ENCODE measurements around the gene QSOX2. TPM values are rescaled to one million over a fixed set of nuclear protein-coding genes. Genes with fewer than 3 reads are reported as not detected.

Gene QSOX2
- total RNA-seq, 2 donors from 2014 or later = 21.5 to 25.1 TPM

DNA sequence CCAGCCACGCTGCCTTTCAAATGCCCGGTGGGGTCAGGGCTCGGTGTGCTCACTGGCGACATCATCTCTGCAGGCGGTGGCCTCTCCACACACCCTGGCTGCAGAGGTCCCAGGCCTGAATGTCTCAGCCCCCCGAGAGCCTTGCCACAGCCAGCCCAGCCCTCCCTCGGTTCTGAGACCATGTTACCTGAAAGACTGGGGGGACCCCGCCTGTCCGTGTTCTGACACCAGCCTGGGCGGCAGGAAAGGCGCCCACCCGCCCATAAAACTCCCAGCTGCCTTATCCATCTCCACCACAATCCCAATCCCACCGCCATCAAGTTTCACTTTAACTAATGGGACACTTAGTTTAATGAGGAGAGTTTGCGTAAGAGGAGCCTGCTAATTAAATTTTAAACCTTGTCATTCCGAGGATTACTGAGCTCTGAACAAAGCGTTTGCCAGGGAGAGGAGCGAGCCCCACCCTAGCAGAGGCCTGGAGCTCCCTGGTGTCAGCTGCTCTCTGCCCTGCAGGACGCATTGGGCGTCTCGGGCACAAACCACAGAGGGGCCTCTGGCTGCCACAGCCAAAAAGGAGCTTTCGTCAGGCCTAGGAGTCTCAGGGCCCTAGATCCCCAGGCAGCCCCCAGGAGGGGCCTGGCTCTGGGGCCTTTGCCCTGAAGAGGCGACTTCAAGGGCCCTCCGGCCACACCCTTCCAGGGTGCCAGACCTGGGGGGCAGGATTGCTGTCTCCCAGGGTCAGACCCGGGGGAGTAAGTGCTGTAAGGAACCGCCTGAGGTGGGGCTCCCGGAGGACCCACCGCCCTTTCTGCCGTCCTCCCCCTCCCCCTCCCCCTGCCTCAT lies 56.0 kb downstream of the QSOX2 start:
- Mint-ChIP-seq H3K4me1 (ENCODE audit: low read depth) (no peaks in the 10 kb centered on the region), H3K36me3 (ENCODE audit: insufficient read depth in 2 of 2) (no peaks in the 10 kb centered on the region), H3K27ac (no peak overlapping the region), H3K9me3 (no peaks in the 10 kb centered on the region), H3K27me3 (ENCODE audit: low read depth) (peaks cover 20% of the 10 kb centered on the region), H3K4me3 (no peak overlapping the region)
- ATAC-seq (replicated peaks in 1 of 2) (no peak), DNase-seq (no peak)

DNA sequence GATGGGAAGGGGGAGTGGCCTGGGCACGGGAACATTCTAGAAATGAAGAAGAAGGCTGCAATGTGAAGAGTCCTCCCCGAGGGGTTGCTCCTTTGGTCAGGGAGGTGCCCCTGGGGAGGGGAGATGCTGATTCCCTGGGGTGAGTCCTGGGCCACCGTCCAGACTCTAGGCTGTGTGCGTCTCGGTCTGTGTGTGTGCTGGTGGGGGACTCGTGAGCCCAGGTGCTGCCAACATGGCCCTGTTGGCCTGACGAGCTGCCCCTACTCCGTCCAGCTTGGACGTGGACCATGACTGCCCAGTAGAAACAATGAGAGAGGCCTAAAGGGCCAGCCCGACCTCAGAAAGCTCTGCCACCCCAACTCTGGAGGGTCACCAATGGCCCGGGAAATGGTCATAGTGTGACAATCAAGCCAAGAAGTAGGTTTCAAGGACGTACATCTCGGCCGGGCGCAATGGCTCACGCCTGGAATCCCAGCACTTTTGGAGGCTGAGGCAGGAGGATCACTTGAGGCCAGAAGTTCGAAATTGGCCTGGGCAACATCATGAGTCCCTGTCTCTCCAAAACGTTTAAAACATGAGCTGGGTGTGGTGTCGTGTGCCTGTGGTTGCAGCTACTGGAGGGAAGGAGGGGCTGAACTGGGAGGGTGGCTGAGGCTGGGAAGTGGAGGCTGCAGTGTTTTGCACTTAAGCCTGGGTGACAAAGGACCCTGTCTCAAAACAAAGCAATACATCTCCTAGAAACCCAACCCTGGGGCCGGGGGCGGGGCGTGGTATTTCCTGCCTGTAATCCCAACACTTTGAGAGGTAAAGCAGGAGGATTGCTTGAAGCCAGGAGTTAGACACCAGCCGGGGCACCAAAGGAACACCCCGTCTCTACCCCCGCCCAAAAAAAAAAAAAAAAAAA lies 57.7 kb downstream of the QSOX2 start:
- DNase-seq (no peak), ATAC-seq (replicated peaks in 1 of 2) (no peak)
- Mint-ChIP-seq H3K27ac (no peak overlapping the region), H3K27me3 (ENCODE audit: low read depth) (peaks cover 18% of the 10 kb centered on the region), H3K4me3 (no peak overlapping the region), H3K36me3 (ENCODE audit: insufficient read depth in 2 of 2) (no peaks in the 10 kb centered on the region), H3K9me3 (no peaks in the 10 kb centered on the region), H3K4me1 (ENCODE audit: low read depth) (no peaks in the 10 kb centered on the region)

DNA sequence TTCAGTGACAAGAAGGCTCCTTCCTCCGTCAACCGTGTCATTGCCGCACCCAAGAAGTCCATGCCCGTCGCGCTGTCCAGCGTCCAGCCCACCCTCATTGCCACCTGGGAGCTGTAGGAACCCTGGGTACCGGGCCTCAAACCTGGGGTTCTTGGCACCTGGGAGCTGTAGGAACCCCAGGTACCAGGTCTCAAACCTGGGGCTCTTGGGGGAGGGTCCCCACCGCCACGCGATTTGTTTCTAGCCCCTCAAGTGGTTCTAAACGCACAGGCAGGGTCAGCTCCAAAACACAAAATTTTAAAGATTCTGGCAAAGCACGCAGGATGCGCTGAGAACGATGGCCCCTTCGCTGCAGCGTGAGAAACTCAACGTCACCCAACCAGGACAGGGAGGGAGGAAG lies 58.4 kb downstream of the QSOX2 start:
- no peak for DNase-seq
- H3K4me1 Mint-ChIP-seq (ENCODE audit: low read depth) = no peaks in the 10 kb centered on the region
- H3K4me3 Mint-ChIP-seq = no peak overlapping the region
- no peaks in the 10 kb centered on the region for H3K36me3 Mint-ChIP-seq (ENCODE audit: insufficient read depth in 2 of 2)
- H3K27ac Mint-ChIP-seq = no peak overlapping the region
- no peak for ATAC-seq (replicated peaks in 1 of 2)
- H3K27me3 Mint-ChIP-seq (ENCODE audit: low read depth) = peaks cover 18% of the 10 kb centered on the region
- no peaks in the 10 kb centered on the region for H3K9me3 Mint-ChIP-seq

DNA sequence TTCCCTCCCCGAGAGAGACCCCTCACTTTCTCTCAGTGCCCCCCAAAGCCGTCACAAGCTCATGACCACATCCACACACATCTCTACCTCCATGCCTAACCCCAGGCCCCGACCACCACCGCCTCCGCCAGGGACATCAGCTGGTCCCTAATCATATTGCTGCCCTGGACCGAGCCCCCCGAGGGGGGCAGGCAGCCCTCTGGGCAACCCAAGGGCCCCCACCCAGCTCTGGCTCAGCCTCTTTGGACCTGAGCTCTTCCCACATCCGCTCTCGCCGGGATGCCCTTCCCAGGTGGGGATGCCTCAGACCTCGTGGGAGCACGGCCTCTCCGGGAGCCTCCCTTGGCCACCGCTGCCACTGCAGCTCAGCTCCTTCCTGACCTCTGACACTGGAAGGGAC lies 59.2 kb downstream of the QSOX2 start:
- H3K36me3 Mint-ChIP-seq (ENCODE audit: insufficient read depth in 2 of 2) = no peaks in the 10 kb centered on the region
- H3K4me3 Mint-ChIP-seq = no peak overlapping the region
- H3K27me3 Mint-ChIP-seq (ENCODE audit: low read depth) = peaks cover 12% of the 10 kb centered on the region
- no peaks in the 10 kb centered on the region for H3K4me1 Mint-ChIP-seq (ENCODE audit: low read depth)
- H3K27ac Mint-ChIP-seq = no peak overlapping the region
- ATAC-seq (replicated peaks in 1 of 2) (no peak), DNase-seq (no peak)
- no peaks in the 10 kb centered on the region for H3K9me3 Mint-ChIP-seq

DNA sequence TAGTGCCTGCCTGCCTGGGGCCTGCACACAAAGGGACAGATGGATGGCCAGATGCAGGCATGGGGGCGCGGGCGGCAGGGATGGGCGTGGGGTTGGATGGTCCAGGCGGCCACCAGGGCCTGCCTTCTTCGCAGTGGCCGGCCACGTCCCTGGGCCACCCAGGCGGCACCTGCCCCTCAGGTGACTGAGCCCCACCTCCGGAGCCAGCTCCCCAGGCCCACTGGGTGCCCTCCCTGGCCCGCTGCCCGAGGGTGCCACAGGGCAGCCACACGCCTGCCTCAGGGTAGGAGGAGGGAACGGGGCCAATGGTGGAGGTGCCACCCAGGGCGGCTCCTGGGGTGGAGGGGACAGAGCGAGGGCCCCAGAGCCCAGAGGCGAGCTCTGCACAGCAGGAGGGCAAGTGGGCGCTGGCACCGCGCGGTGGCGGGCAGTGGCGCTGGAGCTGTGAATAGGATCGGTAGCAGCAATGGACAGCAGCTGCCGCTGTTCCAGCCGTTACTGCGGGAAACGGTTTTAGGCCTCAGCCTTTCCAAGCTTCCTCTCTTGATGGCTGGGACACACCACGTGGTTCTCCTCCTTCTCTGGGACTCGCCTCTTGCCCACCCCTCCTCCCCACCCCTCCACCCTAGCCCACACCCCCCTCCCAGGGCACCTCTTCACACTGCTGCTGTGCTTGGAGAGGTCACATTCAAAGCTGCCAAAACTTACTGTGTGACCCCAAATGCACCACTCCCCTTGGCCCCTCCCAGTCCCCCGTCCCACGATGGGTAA lies 59.8 kb downstream of the QSOX2 start:
- ATAC-seq (replicated peaks in 1 of 2) = no peak
- H3K4me3 Mint-ChIP-seq = no peak overlapping the region
- H3K9me3 Mint-ChIP-seq = no peaks in the 10 kb centered on the region
- H3K27me3 Mint-ChIP-seq (ENCODE audit: low read depth) = peaks cover 6% of the 10 kb centered on the region
- no peak overlapping the region for H3K27ac Mint-ChIP-seq
- H3K4me1 Mint-ChIP-seq (ENCODE audit: low read depth) = no peaks in the 10 kb centered on the region
- no peaks in the 10 kb centered on the region for H3K36me3 Mint-ChIP-seq (ENCODE audit: insufficient read depth in 2 of 2)
- no peak for DNase-seq

DNA sequence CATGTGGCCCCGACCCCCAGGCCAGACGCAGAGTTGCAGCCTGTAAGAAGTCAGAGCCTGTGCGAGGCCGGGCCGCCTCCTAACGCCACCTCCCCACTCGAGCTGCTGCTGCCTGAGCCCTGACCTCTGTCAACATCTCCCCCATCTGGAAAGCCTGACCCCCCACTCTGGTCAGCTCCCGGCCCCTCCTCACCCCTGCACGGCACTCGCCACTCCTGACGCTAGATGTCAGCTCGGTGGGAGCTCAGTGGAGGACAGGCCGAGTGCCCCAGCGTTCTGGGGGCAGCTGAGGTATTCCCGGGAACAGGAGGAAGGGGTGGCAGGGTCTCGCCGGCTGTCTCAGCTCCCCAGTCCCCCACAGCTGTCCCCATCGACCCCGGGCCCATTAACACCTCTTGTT lies 60.5 kb downstream of the QSOX2 start:
- Mint-ChIP-seq H3K9me3 (no peaks in the 10 kb centered on the region), H3K27me3 (ENCODE audit: low read depth) (no peaks in the 10 kb centered on the region), H3K27ac (no peak overlapping the region), H3K36me3 (ENCODE audit: insufficient read depth in 2 of 2) (no peaks in the 10 kb centered on the region), H3K4me3 (no peak overlapping the region), H3K4me1 (ENCODE audit: low read depth) (no peaks in the 10 kb centered on the region)
- DNase-seq (no peak), ATAC-seq (replicated peaks in 1 of 2) (no peak)

DNA sequence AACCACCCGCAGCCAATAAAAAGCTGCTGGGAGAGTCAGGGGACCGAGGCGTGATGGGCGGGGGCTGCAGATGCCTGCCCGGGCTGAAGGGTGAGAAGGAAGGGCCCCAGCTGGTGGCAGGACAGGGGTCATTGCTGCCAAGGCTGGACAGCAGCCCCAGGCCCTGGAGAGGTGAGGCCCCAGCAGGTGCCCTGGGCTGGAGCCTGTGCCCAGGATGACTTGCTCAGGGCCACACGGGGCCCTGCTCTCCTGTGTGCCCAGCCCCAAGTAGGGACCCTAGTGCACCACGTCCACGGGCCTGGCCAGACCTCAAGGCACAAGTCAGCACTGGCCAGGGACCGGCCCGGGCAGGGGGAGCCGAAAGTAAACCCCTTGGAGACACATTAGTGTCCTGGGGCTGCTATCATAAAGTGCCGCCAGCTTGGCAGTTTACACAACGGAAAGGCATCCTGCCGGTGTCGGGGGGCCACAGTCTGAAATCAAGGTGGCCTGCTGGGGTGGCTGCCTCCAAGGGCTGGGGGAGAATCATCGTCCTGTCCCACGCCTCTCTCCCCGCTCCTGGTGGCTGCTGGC lies 62.7 kb downstream of the QSOX2 start:
- no peak for DNase-seq
- ATAC-seq (replicated peaks in 1 of 2) = no peak
- H3K27me3 Mint-ChIP-seq (ENCODE audit: low read depth) = no peaks in the 10 kb centered on the region
- no peak overlapping the region for H3K27ac Mint-ChIP-seq
- H3K9me3 Mint-ChIP-seq = no peaks in the 10 kb centered on the region
- H3K4me3 Mint-ChIP-seq = no peak overlapping the region
- H3K4me1 Mint-ChIP-seq (ENCODE audit: low read depth) = no peaks in the 10 kb centered on the region
- H3K36me3 Mint-ChIP-seq (ENCODE audit: insufficient read depth in 2 of 2) = no peaks in the 10 kb centered on the region

DNA sequence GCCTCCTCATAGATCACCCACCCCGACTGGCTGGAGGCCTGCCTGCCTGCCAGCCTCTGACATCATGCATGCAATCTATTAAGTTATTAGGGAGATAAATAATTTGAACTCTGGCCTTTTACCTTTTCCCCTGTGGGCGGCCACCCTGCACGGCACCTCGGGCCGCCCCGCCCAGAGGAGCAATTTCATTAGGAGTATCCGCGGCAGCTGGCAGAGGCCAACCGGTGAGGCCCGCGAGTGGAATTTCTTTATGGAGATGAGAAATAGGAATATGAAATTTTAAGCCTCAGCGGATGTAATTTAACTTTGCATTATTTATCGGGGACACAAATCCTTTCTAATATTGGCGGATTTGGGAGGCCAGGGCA lies 63.2 kb downstream of the QSOX2 start:
- H3K27ac Mint-ChIP-seq = no peak overlapping the region
- H3K36me3 Mint-ChIP-seq (ENCODE audit: insufficient read depth in 2 of 2) = no peaks in the 10 kb centered on the region
- H3K9me3 Mint-ChIP-seq = no peaks in the 10 kb centered on the region
- no peak overlapping the region for H3K4me3 Mint-ChIP-seq
- ATAC-seq (replicated peaks in 1 of 2) (no peak), DNase-seq (no peak)
- H3K4me1 Mint-ChIP-seq (ENCODE audit: low read depth) = no peaks in the 10 kb centered on the region
- H3K27me3 Mint-ChIP-seq (ENCODE audit: low read depth) = no peaks in the 10 kb centered on the region

DNA sequence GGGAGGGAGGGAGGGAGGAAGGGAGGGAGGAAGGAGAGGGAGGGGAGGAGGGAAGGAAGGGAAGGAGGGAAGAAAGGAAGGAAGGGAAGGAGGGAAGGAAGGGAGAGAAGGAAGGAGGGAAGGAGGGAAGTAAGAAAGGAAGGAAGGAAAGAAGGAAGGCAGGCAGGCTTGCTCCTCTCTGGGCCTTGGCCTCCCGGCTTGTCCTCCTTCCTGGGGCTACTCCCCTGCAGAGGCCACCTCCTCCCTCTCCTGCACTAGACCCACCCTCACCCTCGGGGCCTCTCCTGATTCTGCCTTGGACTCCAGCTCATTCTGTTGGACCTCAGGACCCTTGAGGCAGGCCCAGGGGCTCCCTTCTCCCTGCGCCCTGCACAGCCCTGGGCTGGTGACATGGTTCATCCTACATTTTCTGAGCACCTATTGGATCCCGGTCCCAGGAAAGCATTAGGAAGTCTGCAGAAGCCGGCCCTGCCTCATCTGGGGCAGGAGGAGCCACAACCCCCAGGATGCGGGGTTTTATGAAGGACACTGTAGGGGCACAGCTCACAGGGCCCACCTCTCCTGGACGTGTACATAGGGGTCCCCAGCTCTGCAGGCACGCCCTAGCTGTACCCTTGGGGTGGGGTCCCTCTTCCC lies 63.7 kb downstream of the QSOX2 start:
- ATAC-seq (replicated peaks in 1 of 2) = no peak
- Mint-ChIP-seq H3K9me3 (no peaks in the 10 kb centered on the region), H3K36me3 (ENCODE audit: insufficient read depth in 2 of 2) (no peaks in the 10 kb centered on the region), H3K27me3 (ENCODE audit: low read depth) (no peaks in the 10 kb centered on the region), H3K4me3 (no peak overlapping the region), H3K4me1 (ENCODE audit: low read depth) (no peaks in the 10 kb centered on the region), H3K27ac (no peak overlapping the region)
- DNase-seq = no peak

DNA sequence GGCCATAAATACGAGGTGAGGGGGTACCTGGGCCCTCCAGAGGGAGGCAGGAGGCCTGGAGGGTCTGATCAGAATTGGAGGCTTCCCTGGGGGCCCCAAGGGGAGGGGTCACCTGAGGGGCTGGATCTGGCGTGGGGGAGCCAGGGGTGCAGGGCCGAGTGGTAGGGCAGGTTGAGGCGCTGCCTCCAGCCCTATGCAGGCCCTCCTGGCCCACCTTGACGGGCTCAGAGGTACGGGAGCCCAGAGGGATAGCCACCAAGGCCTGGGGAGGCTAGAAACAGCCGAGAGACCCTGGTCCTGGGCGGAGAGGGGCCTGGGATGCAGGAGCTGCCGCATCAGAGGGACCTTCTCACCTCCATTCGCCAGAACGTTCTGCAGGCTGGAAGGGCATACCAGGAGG lies 65.0 kb downstream of the QSOX2 start:
- DNase-seq = no peak
- Mint-ChIP-seq H3K27me3 (ENCODE audit: low read depth) (no peaks in the 10 kb centered on the region), H3K27ac (no peak overlapping the region), H3K4me3 (no peak overlapping the region), H3K36me3 (ENCODE audit: insufficient read depth in 2 of 2) (no peaks in the 10 kb centered on the region), H3K4me1 (ENCODE audit: low read depth) (no peaks in the 10 kb centered on the region), H3K9me3 (no peaks in the 10 kb centered on the region)
- ATAC-seq (replicated peaks in 1 of 2) = no peak

DNA sequence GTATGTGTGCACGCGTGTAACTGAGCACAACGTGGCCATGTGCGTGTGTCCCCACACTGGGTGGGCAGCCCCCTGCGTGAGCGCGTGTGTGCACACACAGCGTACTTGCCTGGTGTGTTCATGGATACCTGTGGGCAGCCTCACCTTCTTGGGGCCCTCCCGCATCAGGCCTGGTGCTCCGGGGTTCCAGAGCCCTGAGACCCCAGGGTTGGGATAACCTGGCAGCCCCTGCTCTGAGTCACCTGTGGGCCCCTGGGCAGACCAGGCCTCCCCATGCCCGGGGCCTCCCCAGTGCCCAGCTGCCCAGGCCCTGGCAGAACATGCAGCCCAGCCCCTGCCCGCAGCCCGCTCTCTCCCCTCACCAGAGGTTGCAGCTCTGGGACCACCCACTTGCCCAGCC lies 65.9 kb downstream of the QSOX2 start:
- no peak overlapping the region for H3K27ac Mint-ChIP-seq
- no peaks in the 10 kb centered on the region for H3K27me3 Mint-ChIP-seq (ENCODE audit: low read depth)
- no peak for DNase-seq
- H3K36me3 Mint-ChIP-seq (ENCODE audit: insufficient read depth in 2 of 2) = no peaks in the 10 kb centered on the region
- no peaks in the 10 kb centered on the region for H3K4me1 Mint-ChIP-seq (ENCODE audit: low read depth)
- H3K4me3 Mint-ChIP-seq = no peak overlapping the region
- no peak for ATAC-seq (replicated peaks in 1 of 2)
- H3K9me3 Mint-ChIP-seq = no peaks in the 10 kb centered on the region

DNA sequence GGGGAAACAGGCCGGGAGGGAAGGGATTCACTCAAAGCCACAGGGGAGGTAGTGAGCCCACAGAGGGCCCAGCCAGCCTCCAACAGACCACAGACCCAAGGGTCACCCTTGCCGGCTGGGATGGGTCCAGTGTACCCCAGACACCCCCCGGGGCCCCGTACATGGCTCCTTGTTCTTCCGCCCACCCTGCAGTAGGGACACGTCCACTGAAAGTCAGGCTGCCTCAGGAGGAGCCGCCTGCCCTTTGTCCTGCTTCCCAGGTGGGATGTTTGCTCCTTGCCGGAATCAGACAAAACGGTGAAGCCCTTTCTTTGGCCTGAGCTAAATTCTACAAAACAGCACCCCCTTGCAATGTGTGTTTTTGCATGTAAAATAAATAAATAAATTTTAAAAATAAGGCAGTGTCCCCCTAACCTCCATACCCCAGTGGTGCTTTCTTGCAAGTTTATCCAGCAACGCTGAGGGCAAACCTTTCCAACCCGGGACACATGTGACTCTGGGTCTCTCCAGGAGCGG lies 66.5 kb downstream of the QSOX2 start:
- no peaks in the 10 kb centered on the region for H3K36me3 Mint-ChIP-seq (ENCODE audit: insufficient read depth in 2 of 2)
- no peaks in the 10 kb centered on the region for H3K27me3 Mint-ChIP-seq (ENCODE audit: low read depth)
- no peaks in the 10 kb centered on the region for H3K4me1 Mint-ChIP-seq (ENCODE audit: low read depth)
- H3K4me3 Mint-ChIP-seq = no peak overlapping the region
- ATAC-seq (replicated peaks in 1 of 2) = no peak
- no peaks in the 10 kb centered on the region for H3K9me3 Mint-ChIP-seq
- no peak overlapping the region for H3K27ac Mint-ChIP-seq
- no peak for DNase-seq

Data from activated T-cell treated with anti-CD3 and anti-CD28 coated beads, Interleukin-2, amount 50 U/mL, for 72 hours (primary cell).